ENCODE data around the gene CAVIN3. TPM values are rescaled to one million over a fixed set of nuclear protein-coding genes. Genes with fewer than 3 reads are reported as not detected.

The CAVIN3 gene
- total and polyA plus RNA-seq, 9 donors = 28.3 to 43.5 (median 36.6) TPM

DNA sequence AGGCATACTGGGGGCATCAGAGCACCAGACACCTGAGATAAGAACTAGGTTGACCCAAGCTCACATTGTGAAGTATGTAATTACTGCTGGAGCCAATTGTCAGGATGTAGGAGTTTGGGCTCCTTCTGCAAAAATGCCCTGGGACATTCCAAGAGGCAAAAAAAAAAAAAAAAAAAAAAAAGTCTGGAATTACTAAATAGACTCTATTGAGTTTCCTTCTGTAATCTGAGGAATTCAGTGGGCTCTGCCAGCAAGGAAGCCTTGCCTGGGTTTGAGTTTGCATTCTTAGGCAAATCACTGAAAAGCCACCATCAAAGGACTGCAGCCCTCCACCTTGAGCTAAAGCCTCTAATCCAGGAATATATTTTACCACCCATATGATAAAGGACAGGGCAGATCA lies 8.0 kb upstream of the CAVIN3 start:
- peaks cover 2% of the 10 kb centered on the region for H3K4me1 ChIP-seq (ENCODE audit: control insufficient read depth, insufficient read depth, low read length)

GRCh38 chr11:6327806-6328205 lies 7.5 kb upstream of the CAVIN3 start:
- no peak overlapping the region for H3K4me3 ChIP-seq (ENCODE audit: low read length)
- H3K4me1 ChIP-seq (ENCODE audit: control insufficient read depth, insufficient read depth, low read length) = no peaks in the 10 kb centered on the region
- no peaks in the 10 kb centered on the region for H3K36me3 ChIP-seq (ENCODE audit: control insufficient read depth, insufficient read depth, low read length)
- no peak for DNase-seq
- no peaks in the 10 kb centered on the region for H3K27me3 ChIP-seq (ENCODE audit: control insufficient read depth, insufficient read depth, low read length)
- no peaks in the 10 kb centered on the region for H3K9me3 ChIP-seq (replicated peaks; ENCODE audit: control insufficient read depth, low read depth, low read length)
- H3K27ac ChIP-seq (ENCODE audit: low read length) = no peak overlapping the region

More for the DNA sequence above, 8.0 kb upstream of the CAVIN3 start:
- no peaks in the 10 kb centered on the region for H3K27me3 ChIP-seq (ENCODE audit: control insufficient read depth, insufficient read depth, low read length)
- DNase-seq = no peak
- H3K4me3 ChIP-seq (ENCODE audit: low read length) = no peak overlapping the region
- H3K9me3 ChIP-seq (replicated peaks; ENCODE audit: control insufficient read depth, low read depth, low read length) = no peaks in the 10 kb centered on the region
- H3K27ac ChIP-seq (ENCODE audit: low read length) = no peak overlapping the region
- H3K36me3 ChIP-seq (ENCODE audit: control insufficient read depth, insufficient read depth, low read length) = no peaks in the 10 kb centered on the region

DNA sequence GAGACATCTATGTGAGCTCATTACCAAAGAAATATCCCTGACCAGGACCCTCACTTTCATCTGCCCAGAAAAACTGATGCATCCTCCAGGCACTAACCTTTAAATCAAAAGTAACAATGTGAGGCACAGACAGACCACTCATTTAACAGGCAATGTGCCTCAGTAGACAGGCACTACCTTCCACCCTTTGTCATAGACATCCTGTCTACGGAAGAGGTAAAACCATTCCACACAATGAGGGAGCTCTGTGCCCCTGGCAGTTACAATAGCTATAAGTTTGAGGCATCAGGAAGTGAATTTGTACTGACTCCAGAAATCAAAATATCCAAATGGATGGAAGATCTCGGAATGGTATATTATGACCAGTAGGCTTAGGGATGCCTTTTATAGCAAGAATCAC lies 6.7 kb upstream of the CAVIN3 start:
- no peaks in the 10 kb centered on the region for H3K9me3 ChIP-seq (replicated peaks; ENCODE audit: control insufficient read depth, low read depth, low read length)
- no peak overlapping the region for H3K4me3 ChIP-seq (ENCODE audit: low read length)
- H3K27ac ChIP-seq (ENCODE audit: low read length) = no peak overlapping the region
- no peaks in the 10 kb centered on the region for H3K4me1 ChIP-seq (ENCODE audit: control insufficient read depth, insufficient read depth, low read length)
- WGBS (ENCODE audit: insufficient coverage) = no CpG with 5 or more reads among the region's 2 CpGs
- no peaks in the 10 kb centered on the region for H3K27me3 ChIP-seq (ENCODE audit: control insufficient read depth, insufficient read depth, low read length)
- no peaks in the 10 kb centered on the region for H3K36me3 ChIP-seq (ENCODE audit: control insufficient read depth, insufficient read depth, low read length)
- DNase-seq = no peak

GRCh38 chr11:6326303-6326702 lies 6.0 kb upstream of the CAVIN3 start:
- H3K4me3 ChIP-seq (ENCODE audit: low read length) = no peak overlapping the region
- H3K27me3 ChIP-seq (ENCODE audit: control insufficient read depth, insufficient read depth, low read length) = no peaks in the 10 kb centered on the region
- H3K27ac ChIP-seq (ENCODE audit: low read length) = peak overlapping the region; percentile 1
- peaks cover 7% of the 10 kb centered on the region for H3K4me1 ChIP-seq (ENCODE audit: control insufficient read depth, insufficient read depth, low read length)
- DNase-seq = no peak
- H3K9me3 ChIP-seq (replicated peaks; ENCODE audit: control insufficient read depth, low read depth, low read length) = no peaks in the 10 kb centered on the region
- H3K36me3 ChIP-seq (ENCODE audit: control insufficient read depth, insufficient read depth, low read length) = no peaks in the 10 kb centered on the region

DNA sequence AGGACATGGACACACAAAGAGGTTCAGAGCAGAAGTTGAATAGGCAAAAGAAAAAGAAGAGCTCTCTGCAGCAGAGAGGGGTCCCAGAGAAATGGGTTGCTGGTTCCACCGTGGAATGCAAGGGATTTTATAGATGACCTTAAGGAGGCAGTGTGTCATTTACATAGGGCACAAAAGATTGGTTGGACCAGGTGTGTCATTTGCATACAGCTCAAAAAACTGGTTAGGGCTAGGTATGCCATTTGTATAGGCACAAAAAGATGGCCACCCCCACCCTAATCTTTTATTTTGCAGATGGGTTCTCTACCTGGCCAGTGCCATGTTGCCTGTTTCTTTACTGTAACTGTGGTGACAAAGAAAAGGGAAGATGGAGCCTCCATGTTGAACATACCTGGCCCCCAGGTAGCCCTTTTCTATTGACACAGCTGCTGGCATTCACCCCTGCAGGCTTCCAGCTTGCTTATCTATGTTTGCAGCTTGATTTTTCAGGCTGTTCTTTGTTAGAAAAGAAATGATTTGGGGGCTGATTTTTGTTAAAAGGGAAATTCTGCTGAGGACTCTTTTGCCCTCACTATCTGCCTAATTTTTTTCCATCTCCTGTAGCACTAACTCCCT lies 3.1 kb upstream of the CAVIN3 start:
- Histone ChIP-seq H3K36me3 (ENCODE audit: control insufficient read depth, insufficient read depth, low read length) (no peaks in the 10 kb centered on the region), H3K4me1 (ENCODE audit: control insufficient read depth, insufficient read depth, low read length) (peaks cover 29% of the 10 kb centered on the region), H3K9me3 (replicated peaks; ENCODE audit: control insufficient read depth, low read depth, low read length) (no peaks in the 10 kb centered on the region), H3K4me3 (ENCODE audit: low read length) (no peak overlapping the region), H3K27ac (ENCODE audit: low read length) (no peak overlapping the region), H3K27me3 (ENCODE audit: control insufficient read depth, insufficient read depth, low read length) (no peaks in the 10 kb centered on the region)
- WGBS (ENCODE audit: insufficient coverage) = 30% methylated on average over 1 of the region's 1 CpG
- DNase-seq = no peak

DNA sequence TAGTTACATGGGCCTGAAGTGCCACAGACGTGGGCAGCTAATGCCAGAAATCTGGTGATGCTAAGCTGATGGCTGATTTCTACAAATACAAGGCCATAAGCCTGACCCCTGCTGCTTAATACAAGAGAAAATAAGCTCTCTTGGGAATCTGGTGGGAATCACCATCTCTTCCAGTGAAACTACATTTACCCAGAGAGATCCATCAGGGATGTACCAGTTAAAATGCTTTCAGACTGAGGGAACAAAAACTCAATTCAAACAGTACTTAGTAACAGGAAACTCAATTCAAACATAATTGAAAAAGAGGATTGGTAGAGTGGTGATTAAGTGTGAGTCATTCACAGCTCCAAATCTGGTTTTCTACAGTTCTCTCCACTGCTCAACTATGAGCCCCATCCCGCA lies 1.7 kb upstream of the CAVIN3 start:
- Histone ChIP-seq H3K4me1 (ENCODE audit: control insufficient read depth, insufficient read depth, low read length) (peaks cover 32% of the 10 kb centered on the region), H3K36me3 (ENCODE audit: control insufficient read depth, insufficient read depth, low read length) (peaks cover 4% of the 10 kb centered on the region), H3K27ac (ENCODE audit: low read length) (peak overlapping the region; percentile 99), H3K27me3 (ENCODE audit: control insufficient read depth, insufficient read depth, low read length) (no peaks in the 10 kb centered on the region), H3K4me3 (ENCODE audit: low read length) (no peak overlapping the region), H3K9me3 (replicated peaks; ENCODE audit: control insufficient read depth, low read depth, low read length) (no peaks in the 10 kb centered on the region)
- DNase-seq = peak; percentile 22
- 50% methylated on average over 1 of the region's 2 CpGs for WGBS (ENCODE audit: insufficient coverage)

- WGBS (ENCODE audit: insufficient coverage) = 72% methylated on average over 5 of the region's 12 CpGs
- no peaks in the 10 kb centered on the region for H3K9me3 ChIP-seq (replicated peaks; ENCODE audit: control insufficient read depth, low read depth, low read length)
- peak overlapping the region; percentile 99 for H3K27ac ChIP-seq (ENCODE audit: low read length)
- peaks cover 4% of the 10 kb centered on the region for H3K36me3 ChIP-seq (ENCODE audit: control insufficient read depth, insufficient read depth, low read length)
- no peaks in the 10 kb centered on the region for H3K27me3 ChIP-seq (ENCODE audit: control insufficient read depth, insufficient read depth, low read length)
- no peak for DNase-seq
- H3K4me1 ChIP-seq (ENCODE audit: control insufficient read depth, insufficient read depth, low read length) = peaks cover 32% of the 10 kb centered on the region
- peak overlapping the region; percentile 73 for H3K4me3 ChIP-seq (ENCODE audit: low read length)
Observed at GRCh38 chr11:6321356-6321755, 1.1 kb upstream of the CAVIN3 start.

DNA sequence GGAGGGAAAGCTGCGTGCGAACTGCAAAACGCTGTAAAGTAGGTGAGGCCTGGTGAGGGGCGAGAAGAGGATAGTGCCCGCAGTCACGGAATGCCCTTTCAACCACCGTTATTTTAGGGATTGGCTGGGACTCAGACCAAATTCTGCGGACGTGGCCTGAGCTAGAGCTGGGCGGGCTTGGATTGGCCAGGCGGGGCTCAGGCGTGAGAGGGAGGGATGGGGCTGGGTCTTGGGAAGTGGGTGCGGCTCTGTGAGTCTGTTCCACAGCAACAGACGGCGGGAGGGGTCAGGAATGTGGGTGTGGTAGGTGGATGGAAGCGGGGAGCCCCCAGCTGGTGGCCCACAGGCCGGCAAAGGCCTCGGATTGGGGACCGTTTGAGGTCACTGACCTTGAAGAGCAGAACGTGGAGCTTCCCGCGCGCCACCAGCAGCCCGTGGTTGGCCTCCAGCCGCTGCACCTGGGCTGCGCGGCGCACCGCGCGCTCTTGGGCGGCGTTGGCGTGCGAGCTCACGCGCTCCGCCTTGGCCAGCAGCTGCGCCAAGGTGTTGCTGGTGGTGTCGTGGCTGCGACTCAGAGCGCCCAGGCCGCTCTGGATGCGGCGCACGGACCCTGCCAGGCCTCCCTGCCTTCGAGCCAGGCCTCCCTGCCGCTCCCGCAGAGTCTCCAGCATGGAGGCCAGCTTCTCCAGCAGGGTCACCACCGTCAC lies 444 bp downstream of the CAVIN3 start:
- Histone ChIP-seq H3K27ac (ENCODE audit: low read length) (peak overlapping the region; percentile 99), H3K4me1 (ENCODE audit: control insufficient read depth, insufficient read depth, low read length) (peaks cover 36% of the 10 kb centered on the region), H3K36me3 (ENCODE audit: control insufficient read depth, insufficient read depth, low read length) (peaks cover 4% of the 10 kb centered on the region), H3K9me3 (replicated peaks; ENCODE audit: control insufficient read depth, low read depth, low read length) (no peaks in the 10 kb centered on the region), H3K27me3 (ENCODE audit: control insufficient read depth, insufficient read depth, low read length) (no peaks in the 10 kb centered on the region), H3K4me3 (ENCODE audit: low read length) (peak overlapping the region; percentile 73)
- under 1% methylated on average over 49 of the region's 50 CpGs for WGBS (ENCODE audit: insufficient coverage)
- peak; percentile 96 for DNase-seq

GRCh38 chr11:6319001-6319703 lies 1.1 kb downstream of the CAVIN3 start:
- peaks cover 36% of the 10 kb centered on the region for H3K4me1 ChIP-seq (ENCODE audit: control insufficient read depth, insufficient read depth, low read length)
- 6% methylated on average over 30 of the region's 37 CpGs for WGBS (ENCODE audit: insufficient coverage)

GRCh38 chr11:6318204-6318603 lies 2.1 kb downstream of the CAVIN3 start:
- Histone ChIP-seq H3K4me3 (ENCODE audit: low read length) (no peak overlapping the region), H3K4me1 (ENCODE audit: control insufficient read depth, insufficient read depth, low read length) (peaks cover 36% of the 10 kb centered on the region), H3K27me3 (ENCODE audit: control insufficient read depth, insufficient read depth, low read length) (no peaks in the 10 kb centered on the region), H3K36me3 (ENCODE audit: control insufficient read depth, insufficient read depth, low read length) (peaks cover 4% of the 10 kb centered on the region), H3K27ac (ENCODE audit: low read length) (peak overlapping the region; percentile 99), H3K9me3 (replicated peaks; ENCODE audit: control insufficient read depth, low read depth, low read length) (no peaks in the 10 kb centered on the region)
- 92% methylated on average over 3 of the region's 4 CpGs for WGBS (ENCODE audit: insufficient coverage)
- DNase-seq = no peak

More at GRCh38 chr11:6319001-6319703, 1.1 kb downstream of the CAVIN3 start:
- Histone ChIP-seq H3K27me3 (ENCODE audit: control insufficient read depth, insufficient read depth, low read length) (no peaks in the 10 kb centered on the region), H3K36me3 (ENCODE audit: control insufficient read depth, insufficient read depth, low read length) (peaks cover 4% of the 10 kb centered on the region), H3K9me3 (replicated peaks; ENCODE audit: control insufficient read depth, low read depth, low read length) (no peaks in the 10 kb centered on the region), H3K27ac (ENCODE audit: low read length) (peak overlapping the region; percentile 99), H3K4me3 (ENCODE audit: low read length) (peak overlapping the region; percentile 73)
- peak; percentile 68 for DNase-seq
